GM12892 (cell line): ENCODE results near the gene PIP5KL1.

Experiments used
- DNase-seq: peaks from one replicate; pipeline ENCODE4 v3.0.0; 2011; ENCODE audit not compliant: insufficient read length
- FAIRE-seq: peaks from 2 replicates; lab custom pipeline; 2011; peaks lifted over from hg19 to GRCh38; lab: Jason Lieb, UNC
- POLR2A ChIP-seq: IDR thresholded peaks from 2 replicates; pipeline ENCODE4 v1.6.1; 2011; ENCODE audit warnings: low read depth, low read length, control low read depth
- POLR2AphosphoS5 ChIP-seq: IDR thresholded peaks from 2 replicates; pipeline ENCODE4 v1.6.1; 2011; ENCODE audit warnings: low read depth, low read length, control low read depth
- TAF1 ChIP-seq: IDR thresholded peaks from 2 replicates; pipeline ENCODE4 v1.6.1; 2011; ENCODE audit warnings: low read depth, mild to moderate bottlenecking, control low read depth, low read length, borderline replicate concordance

The PIP5KL1 gene

DNA sequence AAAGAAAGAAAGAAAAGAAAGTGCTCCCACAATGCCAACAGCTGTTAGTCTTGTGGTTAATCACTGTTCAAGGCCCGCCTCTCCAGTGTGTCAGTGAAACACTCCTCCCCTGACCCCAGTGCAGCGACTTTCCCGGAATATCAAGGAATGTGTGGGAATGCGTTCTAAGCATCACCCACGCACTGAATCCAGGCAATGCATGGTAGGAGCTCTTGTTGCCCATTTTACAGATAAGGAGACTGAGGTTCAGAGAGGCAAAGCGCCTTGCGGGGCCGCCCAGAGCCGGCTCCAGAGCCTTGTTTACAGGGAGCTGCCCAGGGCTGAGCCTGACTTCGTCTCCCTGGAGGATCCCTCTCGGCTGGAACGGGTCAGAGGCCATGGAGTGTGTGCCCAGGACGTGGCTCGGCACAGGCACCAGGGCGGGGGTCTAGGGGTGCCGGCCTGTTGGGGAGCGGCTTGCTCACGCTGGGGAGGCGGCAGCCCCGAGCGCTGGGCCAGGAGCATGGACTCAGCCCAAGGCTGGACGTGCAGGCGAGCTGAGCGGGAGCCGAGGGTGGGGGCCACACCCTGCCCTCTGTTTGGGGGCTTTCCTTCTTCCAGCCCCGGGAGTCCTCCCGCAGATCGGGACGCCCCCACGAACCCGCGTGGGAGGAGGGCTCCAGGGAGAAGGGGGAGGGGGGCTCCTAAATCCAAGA is 32.0 kb downstream of the PIP5KL1 start:
- no peak for DNase-seq
- TF ChIP-seq POLR2A = no peak
- no peak for FAIRE-seq

DNA sequence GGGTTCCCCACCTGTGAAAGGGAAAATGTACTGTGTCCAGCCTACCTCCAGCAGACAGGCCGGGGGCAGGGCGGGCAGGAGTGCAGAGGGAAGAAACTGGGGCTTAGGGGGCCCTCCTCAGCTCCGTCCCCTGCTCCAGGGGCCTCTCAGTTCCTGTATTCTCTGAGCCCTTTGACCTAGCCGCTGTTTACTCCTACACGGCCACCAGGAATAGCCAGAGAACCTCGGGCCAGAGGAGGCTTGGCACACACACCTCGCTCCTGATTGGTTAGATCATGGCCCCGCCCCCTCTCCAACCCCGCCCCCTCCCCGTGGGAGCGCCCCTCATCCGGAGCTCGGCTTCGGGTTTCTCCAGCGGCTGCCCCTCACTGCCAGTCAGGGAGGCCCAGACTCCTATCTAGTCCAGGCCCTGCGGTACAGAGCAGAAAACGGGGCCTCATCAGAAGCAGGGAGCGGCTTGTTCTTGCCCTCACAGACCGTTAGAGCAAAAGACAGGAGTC is 33.3 kb downstream of the PIP5KL1 start:
- DNase-seq (no peak), FAIRE-seq (no peak)
- TF ChIP-seq POLR2AphosphoS5 (no peak), POLR2A (no peak)

DNA sequence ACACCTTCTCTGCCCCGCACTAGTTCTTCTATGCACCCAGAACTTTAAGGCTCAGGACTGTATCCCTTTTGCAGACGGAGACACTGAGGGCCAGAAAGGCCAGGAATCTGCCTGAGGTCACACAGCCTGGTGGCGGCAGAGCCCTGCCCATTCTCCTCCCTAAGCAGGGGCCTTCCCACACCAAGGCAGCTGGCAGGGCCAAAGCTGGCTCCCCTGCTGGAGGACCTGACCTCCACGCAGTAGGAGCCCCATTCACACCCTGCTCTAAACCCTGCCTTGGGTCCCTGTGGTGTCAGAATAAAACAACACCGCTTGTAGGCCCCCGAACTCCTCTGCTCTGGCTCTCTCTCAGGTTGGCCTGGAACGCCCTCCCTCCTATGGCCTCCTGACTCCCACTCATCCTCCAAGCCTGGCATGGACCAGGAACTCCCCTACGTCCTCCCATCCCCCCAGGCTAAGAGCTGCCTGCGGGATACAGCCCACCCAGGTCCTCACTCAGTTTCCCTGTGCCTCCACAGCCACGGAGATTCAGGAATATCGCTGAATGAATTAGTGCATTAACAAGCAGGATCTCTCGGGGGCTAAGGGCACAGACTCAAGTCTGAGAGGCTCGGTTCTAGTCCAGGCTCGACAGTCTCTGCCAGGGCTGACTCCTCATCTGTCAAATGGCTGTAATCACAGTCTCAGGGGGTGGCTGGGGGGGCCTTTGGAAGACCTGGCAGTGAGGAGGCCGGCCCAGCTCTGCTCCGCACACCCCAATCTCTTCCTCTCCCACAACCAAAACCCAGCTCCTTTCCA is 34.0 kb downstream of the PIP5KL1 start:
- FAIRE-seq (no peak), DNase-seq (no peak)
- TF ChIP-seq POLR2AphosphoS5 (no peak), POLR2A (no peak), TAF1 (no peak)

GRCh38 chr9:127895811-127896210 is 34.8 kb downstream of the PIP5KL1 start:
- TF ChIP-seq TAF1 = no peak
- no peak for TF ChIP-seq POLR2AphosphoS5
- no peak for TF ChIP-seq POLR2A
- DNase-seq = no peak
- no peak for FAIRE-seq

DNA sequence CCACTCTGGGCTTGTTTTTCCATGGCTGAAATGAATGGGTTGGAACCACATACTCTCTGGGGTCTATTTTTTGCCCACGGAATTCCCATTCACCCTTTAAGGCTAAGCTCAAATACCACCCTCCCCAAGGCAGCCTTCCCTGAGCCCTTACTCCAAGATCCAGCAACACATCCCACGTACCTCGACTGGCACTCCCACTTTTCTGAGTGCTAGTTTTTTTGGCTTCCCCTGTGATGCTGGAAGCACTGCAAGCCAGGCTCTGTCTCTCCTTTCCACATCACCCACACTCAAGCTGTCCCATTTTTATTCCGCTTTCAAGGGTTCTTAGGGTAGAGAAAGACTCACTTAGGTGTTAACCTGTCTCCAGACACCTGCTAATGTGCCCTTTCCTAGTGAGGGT is 37.2 kb downstream of the PIP5KL1 start:
- no peak for DNase-seq
- TF ChIP-seq TAF1 (no peak), POLR2AphosphoS5 (no peak), POLR2A (no peak)
- no peak for FAIRE-seq

- no peak for FAIRE-seq
- DNase-seq = no peak
- TF ChIP-seq POLR2AphosphoS5 (no peak), TAF1 (no peak), POLR2A (no peak)
Measured at GRCh38 chr9:127892831-127893230, 37.7 kb downstream of the PIP5KL1 start.

GRCh38 chr9:127890053-127890452 is 40.5 kb downstream of the PIP5KL1 start:
- TF ChIP-seq POLR2A = no peak
- no peak for TF ChIP-seq POLR2AphosphoS5
- TF ChIP-seq TAF1 = no peak
- DNase-seq (no peak), FAIRE-seq (no peak)

DNA sequence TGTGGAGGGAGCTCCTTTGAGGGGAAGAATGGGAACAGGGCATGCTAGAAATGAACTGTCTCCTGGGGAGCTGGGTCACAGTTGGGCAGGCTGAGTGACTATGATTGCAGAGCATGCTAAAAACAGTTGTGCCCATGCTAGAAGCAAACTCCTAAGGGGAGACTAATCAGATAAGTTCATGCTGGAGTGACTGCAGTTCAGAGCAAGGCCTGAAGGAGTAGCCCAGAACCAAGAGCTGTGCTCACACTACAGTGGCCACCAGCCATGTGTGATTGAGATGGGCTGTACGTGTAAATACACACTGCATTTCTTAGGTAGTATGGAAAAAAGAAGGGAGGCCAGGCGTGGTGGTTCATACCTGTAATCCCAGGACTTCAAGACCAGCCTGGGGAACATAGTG is 42.8 kb downstream of the PIP5KL1 start:
- TF ChIP-seq POLR2AphosphoS5 = no peak
- TF ChIP-seq POLR2A = no peak
- no peak for TF ChIP-seq TAF1
- no peak for DNase-seq
- FAIRE-seq = no peak

DNA sequence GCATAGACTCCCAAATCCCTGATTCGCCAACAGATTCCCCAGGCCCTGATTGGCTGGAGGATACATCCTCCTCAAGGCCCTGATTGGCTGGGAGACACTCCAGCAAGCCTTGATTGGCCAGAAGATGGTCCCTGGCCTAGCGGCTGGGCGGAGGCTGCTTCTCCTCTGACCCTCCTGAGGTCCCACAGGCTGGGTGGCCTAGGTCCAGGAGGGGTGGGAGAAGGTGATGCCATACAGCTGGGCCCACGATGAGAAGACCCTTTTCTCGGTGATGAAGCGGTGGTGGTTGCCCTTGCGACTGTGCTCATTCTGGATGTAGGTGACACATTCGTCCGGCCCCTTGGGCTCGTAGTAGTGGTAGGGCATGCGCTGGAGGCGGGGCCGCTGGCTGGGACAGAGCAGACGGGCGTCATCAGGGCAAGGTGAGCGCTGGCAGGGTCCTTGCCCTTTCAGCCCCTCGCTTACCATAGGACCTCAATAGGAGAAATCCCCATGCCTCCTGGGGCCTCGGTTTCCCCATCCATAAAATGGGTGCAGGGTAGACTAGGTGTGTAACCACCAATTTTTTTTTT is 44.1 kb downstream of the PIP5KL1 start:
- no peak for FAIRE-seq

GRCh38 chr9:127885508-127886281 is 44.9 kb downstream of the PIP5KL1 start:
- no peak for FAIRE-seq
- no peak for DNase-seq
- no peak for TF ChIP-seq POLR2AphosphoS5
- no peak for TF ChIP-seq TAF1
- no peak; the same call in 1 of the 2 replicates for TF ChIP-seq POLR2A

More for the DNA sequence above, 44.1 kb downstream of the PIP5KL1 start:
- no peak for TF ChIP-seq POLR2A
- no peak for TF ChIP-seq POLR2AphosphoS5
- no peak for TF ChIP-seq TAF1
- DNase-seq = no peak

DNA sequence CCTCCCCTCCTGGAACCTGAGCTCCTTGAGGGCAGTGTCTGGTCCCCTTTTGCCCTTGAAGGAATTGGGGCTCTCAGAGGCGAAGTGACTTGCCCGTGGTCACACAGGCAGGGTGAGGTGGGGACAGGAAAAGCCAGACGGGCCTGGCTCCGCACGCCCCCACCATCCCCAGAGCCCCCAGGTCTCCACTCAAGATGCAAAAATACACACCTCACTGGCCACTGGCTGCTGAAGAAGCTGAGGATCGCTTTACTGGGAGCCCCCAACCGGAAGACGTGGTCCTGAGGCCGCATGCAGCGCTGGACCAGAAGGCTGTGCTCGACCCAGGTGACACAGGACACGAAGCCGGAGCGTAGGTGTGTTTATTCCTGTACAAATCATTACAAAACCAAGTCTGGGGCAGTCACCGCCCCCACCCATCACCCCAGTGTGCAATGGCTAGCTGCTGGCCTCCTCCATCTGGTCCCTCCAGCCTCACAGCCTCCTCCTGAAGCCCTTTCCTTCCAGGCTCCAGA is 45.5 kb downstream of the PIP5KL1 start:
- TF ChIP-seq POLR2A (no peak), TAF1 (no peak), POLR2AphosphoS5 (no peak)
- DNase-seq = no peak
- FAIRE-seq = peak; percentile 78
